ENCODE measurements around the gene BAIAP2L2.

Gene BAIAP2L2

GRCh38 chr22:38108561-38109319 lies 1.7 kb downstream of the BAIAP2L2 start:
- no peak for DNase-seq (ENCODE audit: low read depth in 2 of 3, low spot score in 2 of 3)

- no peak for DNase-seq (ENCODE audit: low read depth in 2 of 3, low spot score in 2 of 3)
Observed at GRCh38 chr22:38107692-38108515, 2.6 kb downstream of the BAIAP2L2 start.

DNA sequence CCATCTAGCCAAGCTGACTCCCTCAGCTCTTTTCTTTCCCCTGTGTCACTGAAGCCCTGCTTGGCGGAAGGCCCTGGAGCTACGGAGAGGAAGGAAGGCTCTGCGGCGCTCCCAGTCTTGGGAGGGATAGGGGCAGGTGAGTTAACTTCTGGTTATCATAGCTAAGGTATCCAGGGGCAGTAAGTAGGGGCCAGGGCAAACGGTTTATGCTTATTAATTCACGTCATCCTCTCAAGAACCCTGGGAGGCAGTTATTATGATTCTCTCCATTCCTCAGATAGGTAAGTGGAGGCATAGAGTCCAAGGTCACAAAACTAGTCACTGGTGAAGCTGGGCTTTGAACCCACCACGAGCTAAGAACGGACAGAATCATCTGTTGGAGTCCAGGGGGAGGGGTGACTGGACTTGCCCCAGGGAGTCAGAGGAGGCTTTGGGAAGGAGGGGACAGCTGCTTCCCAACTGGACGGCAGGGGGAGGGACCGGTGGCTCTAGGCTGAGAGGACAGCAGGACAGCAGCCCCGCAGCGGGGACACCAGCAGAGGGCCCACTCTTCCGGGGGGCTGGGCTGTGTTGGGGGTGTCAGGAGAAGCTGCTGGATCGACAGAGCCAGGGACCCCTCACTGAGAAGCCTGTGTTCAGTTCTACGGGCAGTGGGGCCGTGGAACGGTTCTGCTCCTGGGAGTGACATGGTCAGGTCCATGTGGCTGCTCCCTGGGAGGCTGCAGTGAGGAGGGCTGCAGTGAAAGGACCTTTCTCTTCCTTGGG lies 3.5 kb downstream of the BAIAP2L2 start:
- no peak for DNase-seq (ENCODE audit: low read depth in 2 of 3, low spot score in 2 of 3)

GRCh38 chr22:38104084-38104483 lies 6.4 kb downstream of the BAIAP2L2 start:
- no peak for DNase-seq (ENCODE audit: low read depth in 2 of 3, low spot score in 2 of 3)

- DNase-seq (ENCODE audit: low read depth in 2 of 3, low spot score in 2 of 3) = no peak
Observed at GRCh38 chr22:38103641-38104040, 6.8 kb downstream of the BAIAP2L2 start.

- no peak for DNase-seq (ENCODE audit: low read depth in 2 of 3, low spot score in 2 of 3)
Observed at GRCh38 chr22:38098410-38099249, 11.9 kb downstream of the BAIAP2L2 start.

- DNase-seq (ENCODE audit: low read depth in 2 of 3, low spot score in 2 of 3) = no peak
Observed at GRCh38 chr22:38097557-38098409, 12.7 kb downstream of the BAIAP2L2 start.

GRCh38 chr22:38097058-38097457 lies 13.4 kb downstream of the BAIAP2L2 start:
- DNase-seq (ENCODE audit: low read depth in 2 of 3, low spot score in 2 of 3) = no peak

GRCh38 chr22:38089474-38089851 lies 21.0 kb downstream of the BAIAP2L2 start:
- no peak for DNase-seq (ENCODE audit: low read depth in 2 of 3, low spot score in 2 of 3)

- DNase-seq (ENCODE audit: low read depth in 2 of 3, low spot score in 2 of 3) = no peak
Observed at GRCh38 chr22:38088629-38089473, 21.6 kb downstream of the BAIAP2L2 start.

DNA sequence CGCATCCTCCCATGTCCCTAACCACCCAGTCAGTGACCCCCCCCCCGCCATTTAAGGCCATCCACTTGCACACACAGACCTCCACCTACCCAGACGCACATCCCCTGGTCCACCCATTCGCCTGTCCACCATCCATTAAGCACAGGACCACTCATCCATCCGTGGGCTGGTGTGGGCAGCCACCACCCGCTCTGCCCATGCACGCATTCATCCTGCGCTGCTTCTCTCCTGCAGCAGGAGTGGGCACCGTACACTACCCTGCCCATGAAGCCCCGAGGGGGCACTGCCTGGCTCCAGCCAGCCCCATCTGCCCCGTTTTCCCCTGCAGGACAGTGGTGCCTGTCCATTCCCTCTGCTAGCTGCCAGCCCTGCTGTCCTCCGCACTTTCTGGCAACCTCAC lies 22.6 kb downstream of the BAIAP2L2 start:
- DNase-seq (ENCODE audit: low read depth in 2 of 3, low spot score in 2 of 3) = no peak

DNA sequence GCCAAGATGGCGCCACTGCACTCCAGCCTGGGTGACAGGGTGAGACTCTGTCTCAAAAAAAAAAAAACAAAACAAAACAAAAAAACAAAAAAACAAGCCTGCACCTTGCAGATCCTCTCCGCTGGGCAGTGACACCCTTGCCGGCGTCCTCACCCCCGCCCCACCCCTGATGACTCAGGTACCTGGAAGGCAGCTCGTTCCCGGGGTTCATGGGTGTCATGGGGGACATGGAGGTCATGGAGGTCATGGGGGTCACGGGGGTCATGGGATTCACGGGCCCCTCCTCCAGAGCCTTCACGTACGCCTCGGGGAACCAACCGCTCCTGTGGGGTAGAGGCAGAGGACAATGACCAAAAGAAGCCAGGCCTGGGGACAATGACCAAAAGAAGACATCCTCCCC lies 23.5 kb downstream of the BAIAP2L2 start:
- DNase-seq (ENCODE audit: low read depth in 2 of 3, low spot score in 2 of 3) = no peak

- no peak for DNase-seq (ENCODE audit: low read depth in 2 of 3, low spot score in 2 of 3)
Observed at GRCh38 chr22:38086001-38086845, 24.3 kb downstream of the BAIAP2L2 start.

DNA sequence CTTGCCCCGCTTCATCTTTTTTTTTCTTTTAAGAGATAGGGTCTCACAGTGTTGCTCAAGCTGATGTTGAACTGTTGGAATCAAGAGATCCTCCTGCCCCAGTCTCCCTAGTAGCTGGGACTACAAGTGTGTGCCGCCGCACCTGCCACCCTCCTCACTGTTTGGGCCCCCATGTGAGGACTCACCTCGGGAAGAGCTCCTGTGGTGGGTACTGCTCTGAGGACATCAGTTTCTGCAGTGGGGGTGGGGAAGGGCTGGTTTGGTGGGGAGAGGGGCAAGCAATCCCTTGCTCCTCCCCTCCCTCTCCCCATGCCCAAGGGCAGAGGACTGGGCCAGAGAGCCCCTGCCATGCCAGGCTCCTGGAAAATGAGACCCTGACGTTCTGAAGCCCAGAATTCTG lies 25.0 kb downstream of the BAIAP2L2 start:
- no peak for DNase-seq (ENCODE audit: low read depth in 2 of 3, low spot score in 2 of 3)

- DNase-seq (ENCODE audit: low read depth in 2 of 3, low spot score in 2 of 3) = no peak
Observed at GRCh38 chr22:38085056-38085455, 25.4 kb downstream of the BAIAP2L2 start.

- no peak for DNase-seq (ENCODE audit: low read depth in 2 of 3, low spot score in 2 of 3)
Observed at GRCh38 chr22:38083931-38084631, 26.4 kb downstream of the BAIAP2L2 start, which contains the start of gene SLC16A8. SLC16A8 (minus strand) TSS chr22:38084184; CDS start chr22:38082873, 1,311 bp downstream.

DNA sequence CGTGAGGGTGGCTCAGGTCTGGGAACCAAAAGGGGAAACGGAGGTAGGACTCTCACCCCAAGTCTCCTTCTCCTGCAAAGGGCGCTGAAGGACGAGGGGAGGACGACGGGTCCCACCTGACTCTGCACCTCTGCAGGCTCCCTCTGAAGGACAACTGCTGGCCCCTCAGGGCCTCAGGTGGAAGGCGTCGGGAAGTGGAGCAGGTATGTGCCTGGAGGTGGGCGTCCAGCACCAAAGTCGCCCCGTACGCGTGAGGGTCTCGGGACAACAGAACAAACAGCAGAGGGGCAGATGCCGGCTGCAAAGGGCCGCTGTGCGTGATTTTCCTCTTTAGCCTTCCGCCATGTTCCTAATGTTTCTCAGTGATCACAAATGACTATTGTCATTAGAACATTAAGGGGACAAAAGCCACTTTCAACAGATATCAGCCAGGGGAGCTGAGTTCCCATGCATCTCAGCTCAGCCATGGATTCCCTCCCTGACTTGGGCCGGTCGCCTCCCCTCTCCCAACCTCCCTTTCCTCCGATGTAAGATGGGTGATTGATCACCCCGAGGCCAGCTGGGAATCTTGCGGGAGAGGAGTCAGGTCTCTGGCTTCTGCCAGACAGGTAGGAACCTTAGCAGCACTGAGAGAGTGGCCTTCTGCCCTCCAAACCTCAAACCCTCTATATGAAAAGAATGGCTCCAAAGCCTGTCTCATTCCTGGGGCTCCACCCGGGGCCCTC lies 27.3 kb downstream of the BAIAP2L2 start:
- DNase-seq (ENCODE audit: low read depth in 2 of 3, low spot score in 2 of 3) = no peak

Measured in activated CD8-positive, alpha-beta memory T cell treated with anti-CD3 and anti-CD28 coated beads for 48 hours (primary cell).